Neural crest cell (in vitro differentiated cells): ENCODE measurements around the gene KLC1. TPM values are rescaled to one million over a fixed set of nuclear protein-coding genes. Genes with fewer than 3 reads are reported as not detected.

Experiments used
- DNase-seq: peaks from one replicate; pipeline ENCODE4 v3.0.0; 2021; ENCODE audit warnings: low read depth, mixed read lengths, low spot score
- H3K27ac Mint-ChIP-seq: one replicate; pipeline ENCODE4 v1.8.0; 2021; ENCODE audit warnings: mild to moderate bottlenecking, mixed read lengths; ENCODE audit not compliant: unreplicated experiment
- H3K27me3 Mint-ChIP-seq: 2 replicates; pipeline ENCODE4 v1.8.0; 2021; ENCODE audit warnings: low read depth, mild to moderate bottlenecking, mixed read lengths
- H3K36me3 Mint-ChIP-seq: 2 replicates; pipeline ENCODE4 v1.8.0; 2021; ENCODE audit warnings: low read depth, mild to moderate bottlenecking, mixed read lengths
- H3K4me1 Mint-ChIP-seq: 2 replicates; pipeline ENCODE4 v1.8.0; 2021; ENCODE audit warnings: mixed read lengths
- H3K4me3 Mint-ChIP-seq: one replicate; pipeline ENCODE4 v1.8.0; 2021; ENCODE audit warnings: mild to moderate bottlenecking, mixed read lengths
- H3K9me3 Mint-ChIP-seq: 2 replicates; pipeline ENCODE4 v1.8.0; 2021; ENCODE audit warnings: mixed read lengths
- total RNA-seq: library from RNA; stranded (reverse); gene quantifications from 2 replicates; pipeline ENCODE4 v1.2.1, GENCODE V29; 2021
- TF ChIP-seq, protein P1 (sequence below): fragments of 200-600 bp; sonication (generic); conservative IDR thresholded peaks from 2 replicates; pipeline ENCODE4 v1.5.0; 2021; ENCODE audit warnings: antibody characterized with exemption, mild to moderate bottlenecking

KLC1 gene
- total RNA-seq, 1 donor from 2014 or later, result 173 TPM

DNA sequence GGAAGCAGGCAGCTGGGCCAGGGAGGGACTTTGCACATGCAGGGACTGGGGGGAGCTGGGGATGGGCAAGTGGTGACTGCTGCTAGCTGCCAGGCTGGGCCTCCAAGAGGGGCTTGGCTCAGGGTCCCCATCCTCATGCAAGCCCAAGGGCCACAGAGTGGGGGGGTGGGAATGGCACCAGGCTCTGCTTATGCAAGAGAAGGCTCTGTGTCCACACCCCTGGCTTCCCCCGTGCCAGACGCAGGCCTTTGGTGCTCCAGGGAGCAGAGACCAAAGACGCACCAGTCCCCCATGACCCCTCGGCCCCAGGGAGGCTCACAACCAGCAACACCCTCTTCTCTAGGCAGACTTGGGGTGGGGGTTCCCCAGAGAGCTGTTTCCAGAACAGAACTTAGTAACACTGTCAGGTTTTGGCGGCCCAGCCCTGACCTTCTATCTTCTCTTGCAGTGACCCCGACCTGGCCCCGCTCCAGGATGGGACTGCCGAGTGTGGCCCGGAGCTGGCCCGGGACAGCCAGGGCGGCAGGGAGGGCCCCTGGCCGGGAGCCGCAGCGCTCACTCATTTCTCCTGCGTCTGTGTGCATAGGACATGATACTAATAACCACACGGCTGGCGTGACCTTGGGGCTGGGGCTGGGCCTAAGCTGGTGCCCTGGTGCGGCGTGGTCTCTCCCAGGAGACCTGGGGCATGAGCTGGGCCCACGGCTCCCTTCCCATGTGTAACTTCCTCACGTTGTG, 71.9 kb downstream of the KLC1 start:
- no peak overlapping the region for H3K27ac Mint-ChIP-seq
- peaks cover 9% of the 10 kb centered on the region for H3K27me3 Mint-ChIP-seq
- peaks cover 9% of the 10 kb centered on the region for H3K36me3 Mint-ChIP-seq

DNA sequence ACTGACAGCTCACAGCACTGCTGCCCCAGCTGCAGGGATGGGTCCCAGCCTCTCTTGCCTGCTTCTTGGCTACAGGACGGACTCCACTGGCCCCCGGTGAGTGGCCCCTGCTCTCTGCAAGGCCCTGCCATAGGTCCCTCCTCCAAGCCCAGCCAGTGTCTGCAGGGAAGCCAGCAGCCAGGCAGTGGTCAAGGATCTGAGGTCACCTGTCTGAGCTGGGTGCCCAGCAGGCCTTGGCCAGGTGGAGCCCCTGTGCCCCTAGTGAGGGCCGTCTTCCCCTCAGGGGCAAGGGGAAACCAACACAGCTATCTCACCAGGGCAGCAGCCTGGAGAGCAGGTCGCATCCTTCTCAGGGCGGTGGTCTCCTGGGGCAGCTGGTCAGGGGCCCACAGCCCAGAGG, 73.1 kb downstream of the KLC1 start:
- peaks cover 30% of the 10 kb centered on the region for H3K4me1 Mint-ChIP-seq

More for the DNA sequence above, 71.9 kb downstream of the KLC1 start:
- TF ChIP-seq, protein P1, sequence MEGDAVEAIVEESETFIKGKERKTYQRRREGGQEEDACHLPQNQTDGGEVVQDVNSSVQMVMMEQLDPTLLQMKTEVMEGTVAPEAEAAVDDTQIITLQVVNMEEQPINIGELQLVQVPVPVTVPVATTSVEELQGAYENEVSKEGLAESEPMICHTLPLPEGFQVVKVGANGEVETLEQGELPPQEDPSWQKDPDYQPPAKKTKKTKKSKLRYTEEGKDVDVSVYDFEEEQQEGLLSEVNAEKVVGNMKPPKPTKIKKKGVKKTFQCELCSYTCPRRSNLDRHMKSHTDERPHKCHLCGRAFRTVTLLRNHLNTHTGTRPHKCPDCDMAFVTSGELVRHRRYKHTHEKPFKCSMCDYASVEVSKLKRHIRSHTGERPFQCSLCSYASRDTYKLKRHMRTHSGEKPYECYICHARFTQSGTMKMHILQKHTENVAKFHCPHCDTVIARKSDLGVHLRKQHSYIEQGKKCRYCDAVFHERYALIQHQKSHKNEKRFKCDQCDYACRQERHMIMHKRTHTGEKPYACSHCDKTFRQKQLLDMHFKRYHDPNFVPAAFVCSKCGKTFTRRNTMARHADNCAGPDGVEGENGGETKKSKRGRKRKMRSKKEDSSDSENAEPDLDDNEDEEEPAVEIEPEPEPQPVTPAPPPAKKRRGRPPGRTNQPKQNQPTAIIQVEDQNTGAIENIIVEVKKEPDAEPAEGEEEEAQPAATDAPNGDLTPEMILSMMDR, result no peak
- Mint-ChIP-seq H3K4me1 (peaks cover 42% of the 10 kb centered on the region), H3K4me3 (peak overlapping the region; percentile 47), H3K9me3 (no peaks in the 10 kb centered on the region)
- DNase-seq, result no peak

GRCh38 chr14:103702497-103703432, 73.8 kb downstream of the KLC1 start:
- H3K36me3 Mint-ChIP-seq, result peaks cover 9% of the 10 kb centered on the region
- DNase-seq, result no peak
- H3K4me3 Mint-ChIP-seq, result peak overlapping the region; percentile 70
- H3K4me1 Mint-ChIP-seq, result peaks cover 27% of the 10 kb centered on the region
- H3K27me3 Mint-ChIP-seq, result peaks cover 5% of the 10 kb centered on the region
- TF ChIP-seq, protein P1, result no peak
- peak overlapping the region; percentile 67 for H3K27ac Mint-ChIP-seq
- H3K9me3 Mint-ChIP-seq, result no peaks in the 10 kb centered on the region

More for the DNA sequence above, 73.1 kb downstream of the KLC1 start:
- Mint-ChIP-seq H3K9me3 (no peaks in the 10 kb centered on the region), H3K4me3 (no peak overlapping the region), H3K27me3 (peaks cover 8% of the 10 kb centered on the region), H3K27ac (peak overlapping the region; percentile 75), H3K36me3 (peaks cover 9% of the 10 kb centered on the region)
- TF ChIP-seq, protein P1, result no peak
- no peak for DNase-seq

DNA sequence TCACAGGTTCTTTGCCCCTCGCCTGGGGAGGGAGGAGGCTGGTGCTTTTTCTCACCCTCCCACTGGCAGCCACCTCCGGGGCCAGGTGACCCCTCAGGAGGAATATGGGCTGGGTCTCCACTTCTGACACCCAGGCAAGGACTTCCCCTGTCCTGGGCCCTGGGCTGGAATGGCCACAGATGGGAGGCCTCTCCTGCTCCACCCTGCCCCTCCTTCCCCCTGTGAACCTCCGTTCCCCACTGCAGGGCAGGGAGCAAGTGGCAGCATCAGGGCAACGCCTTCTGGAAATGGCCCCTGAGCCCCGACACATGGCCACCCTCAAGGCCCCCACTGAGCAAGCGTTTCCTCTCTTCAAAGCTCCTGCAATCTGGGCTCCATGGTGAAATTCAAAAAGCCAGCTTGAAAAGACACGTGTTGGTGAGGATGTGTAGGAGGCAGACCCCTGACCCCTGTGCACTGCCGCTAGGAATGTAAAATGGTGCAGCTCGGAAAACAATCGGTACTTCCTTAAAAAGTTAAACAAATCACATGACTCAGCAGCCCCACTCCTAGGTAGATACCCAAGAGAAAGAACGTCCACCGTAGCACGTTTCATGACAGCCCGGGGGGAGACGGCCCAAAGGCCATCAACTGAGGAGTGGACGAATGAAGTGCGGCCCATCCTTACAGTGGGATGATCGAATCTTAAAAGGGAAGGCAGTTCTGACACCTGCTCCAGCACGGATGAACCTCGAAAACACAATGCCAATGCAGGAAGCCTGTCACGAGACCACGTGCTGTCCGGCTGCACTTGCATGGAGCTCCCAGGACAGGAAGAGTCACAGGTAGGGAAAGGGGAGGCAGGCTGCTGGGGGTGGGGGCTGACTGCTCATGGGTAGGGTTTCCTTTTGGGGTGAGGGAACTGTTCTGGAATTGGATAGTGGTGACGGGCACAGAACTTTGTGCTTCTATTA, 74.7 kb downstream of the KLC1 start:
- Mint-ChIP-seq H3K27me3 (peaks cover 9% of the 10 kb centered on the region), H3K36me3 (peaks cover 12% of the 10 kb centered on the region), H3K9me3 (no peaks in the 10 kb centered on the region), H3K4me1 (peaks cover 27% of the 10 kb centered on the region), H3K27ac (peak overlapping the region; percentile 94), H3K4me3 (peak overlapping the region; percentile 70)
- no peak for DNase-seq
- TF ChIP-seq, protein P1, result no peak

DNA sequence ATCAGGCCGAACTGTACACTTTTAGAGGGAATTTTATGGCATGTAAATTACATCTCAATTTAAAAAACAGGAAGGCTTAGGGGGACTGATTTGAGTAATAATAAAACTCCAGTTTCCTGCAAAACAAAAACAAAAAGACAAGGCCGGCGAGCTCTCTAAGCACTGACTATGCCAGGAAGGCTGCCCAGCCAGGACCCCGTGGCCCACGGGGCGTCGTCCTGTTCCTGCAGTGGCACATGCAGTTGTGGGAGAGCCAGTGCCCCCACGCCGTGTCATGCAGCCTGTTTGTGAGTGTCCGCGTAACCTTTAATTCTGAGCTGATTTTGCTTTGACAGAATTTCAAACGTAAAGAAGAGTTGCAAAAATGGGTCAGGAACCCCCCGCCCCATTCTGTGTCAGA, 75.7 kb downstream of the KLC1 start:
- H3K36me3 Mint-ChIP-seq, result peaks cover 13% of the 10 kb centered on the region
- TF ChIP-seq, protein P1, result no peak
- peaks cover 6% of the 10 kb centered on the region for H3K27me3 Mint-ChIP-seq
- H3K9me3 Mint-ChIP-seq, result no peaks in the 10 kb centered on the region
- no peak overlapping the region for H3K27ac Mint-ChIP-seq
- DNase-seq, result no peak
- peaks cover 27% of the 10 kb centered on the region for H3K4me1 Mint-ChIP-seq
- peak overlapping the region; percentile 44 for H3K4me3 Mint-ChIP-seq
